Measurements from ENCODE around the gene RPS21. TPM values are rescaled to one million over a fixed set of nuclear protein-coding genes. Genes with fewer than 3 reads are reported as not detected.

The RPS21 gene
- total RNA-seq, 1 donor from 2014 or later: 1,089 TPM

DNA sequence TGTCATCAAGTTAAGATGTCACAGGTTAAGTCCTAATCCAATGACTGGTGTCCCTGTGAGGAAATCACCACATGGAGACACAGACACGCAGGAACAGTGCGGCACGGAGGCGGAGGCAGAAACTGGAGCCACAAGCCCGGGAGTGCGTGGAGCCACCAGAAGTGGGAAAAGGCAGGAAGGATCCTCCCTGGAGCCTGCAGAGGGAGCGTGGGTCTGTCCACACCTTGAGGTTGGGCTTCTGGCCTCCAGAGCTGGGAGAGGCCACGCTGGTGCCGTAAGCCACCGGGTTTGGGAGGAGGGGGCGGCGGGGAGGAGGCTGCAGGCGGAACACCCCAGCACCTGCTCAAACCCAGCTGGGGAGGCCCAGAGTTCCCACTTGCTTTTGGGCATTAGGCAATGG lies 16.4 kb downstream of the RPS21 start:
- Mint-ChIP-seq H3K27ac (no peak overlapping the region), H3K9me3 (no peaks in the 10 kb centered on the region), H3K27me3 (ENCODE audit: low read depth) (no peaks in the 10 kb centered on the region), H3K4me3 (no peak overlapping the region), H3K36me3 (peaks cover 1% of the 10 kb centered on the region), H3K4me1 (peaks cover 11% of the 10 kb centered on the region)
- DNase-seq (ENCODE audit: low spot score in 2 of 2, unreplicated experiment in 2 of 2): no peak
- TF ChIP-seq, protein P1, sequence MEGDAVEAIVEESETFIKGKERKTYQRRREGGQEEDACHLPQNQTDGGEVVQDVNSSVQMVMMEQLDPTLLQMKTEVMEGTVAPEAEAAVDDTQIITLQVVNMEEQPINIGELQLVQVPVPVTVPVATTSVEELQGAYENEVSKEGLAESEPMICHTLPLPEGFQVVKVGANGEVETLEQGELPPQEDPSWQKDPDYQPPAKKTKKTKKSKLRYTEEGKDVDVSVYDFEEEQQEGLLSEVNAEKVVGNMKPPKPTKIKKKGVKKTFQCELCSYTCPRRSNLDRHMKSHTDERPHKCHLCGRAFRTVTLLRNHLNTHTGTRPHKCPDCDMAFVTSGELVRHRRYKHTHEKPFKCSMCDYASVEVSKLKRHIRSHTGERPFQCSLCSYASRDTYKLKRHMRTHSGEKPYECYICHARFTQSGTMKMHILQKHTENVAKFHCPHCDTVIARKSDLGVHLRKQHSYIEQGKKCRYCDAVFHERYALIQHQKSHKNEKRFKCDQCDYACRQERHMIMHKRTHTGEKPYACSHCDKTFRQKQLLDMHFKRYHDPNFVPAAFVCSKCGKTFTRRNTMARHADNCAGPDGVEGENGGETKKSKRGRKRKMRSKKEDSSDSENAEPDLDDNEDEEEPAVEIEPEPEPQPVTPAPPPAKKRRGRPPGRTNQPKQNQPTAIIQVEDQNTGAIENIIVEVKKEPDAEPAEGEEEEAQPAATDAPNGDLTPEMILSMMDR (IDR thresholded peaks at IDR 0.05; ENCODE audit: unreplicated experiment): no peak

DNA sequence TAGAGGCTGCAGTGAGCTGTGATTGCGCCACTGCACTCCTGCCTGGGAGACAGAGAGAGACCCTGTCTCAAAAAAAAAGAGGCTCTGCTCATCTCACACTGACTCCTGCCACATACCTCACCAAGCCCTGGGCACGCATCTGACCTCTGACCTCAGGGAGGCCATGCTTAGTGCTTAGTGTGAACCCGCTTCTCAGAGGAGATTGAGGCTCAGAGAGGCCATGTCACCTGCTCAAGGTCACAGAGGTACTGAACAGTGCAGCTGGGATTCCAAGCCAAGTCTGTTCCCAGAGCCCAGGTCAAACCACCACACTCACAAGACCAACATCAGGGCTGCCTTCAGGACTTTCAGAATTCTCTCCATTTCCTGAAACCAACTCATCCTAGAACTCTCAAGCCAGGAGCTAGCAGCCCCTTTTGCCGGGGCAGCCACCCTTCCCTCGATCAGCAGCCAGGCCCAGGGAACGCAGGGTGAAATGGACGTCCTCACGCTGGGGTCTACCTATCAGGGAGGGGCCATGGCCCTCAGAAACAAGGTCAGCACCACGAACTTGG lies 17.3 kb downstream of the RPS21 start:
- no peak for DNase-seq (ENCODE audit: low spot score in 2 of 2, unreplicated experiment in 2 of 2)
- Mint-ChIP-seq H3K4me1 (peaks cover 11% of the 10 kb centered on the region), H3K27me3 (ENCODE audit: low read depth) (no peaks in the 10 kb centered on the region), H3K4me3 (no peak overlapping the region), H3K36me3 (peaks cover 1% of the 10 kb centered on the region), H3K27ac (no peak overlapping the region), H3K9me3 (no peaks in the 10 kb centered on the region)
- TF ChIP-seq, protein P1 (IDR thresholded peaks at IDR 0.05; ENCODE audit: unreplicated experiment): no peak

DNA sequence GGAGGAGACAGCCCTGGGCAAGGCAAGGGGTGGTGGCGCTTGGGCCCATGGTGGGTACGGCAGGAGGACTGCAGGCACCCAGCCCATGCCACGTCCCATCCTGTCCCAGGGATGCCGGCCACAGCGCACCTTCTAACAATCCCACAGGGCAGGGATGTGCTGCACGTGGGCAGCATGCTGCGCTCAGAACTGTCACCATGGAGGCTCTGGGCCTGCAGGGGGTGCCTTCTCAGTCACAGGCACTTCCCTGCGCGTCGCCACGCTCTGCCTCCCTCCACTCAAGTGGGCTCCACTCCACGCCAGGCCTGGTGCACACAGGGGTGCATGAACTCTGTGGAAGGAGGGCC lies 17.8 kb downstream of the RPS21 start:
- Mint-ChIP-seq H3K27ac (no peak overlapping the region), H3K4me1 (peaks cover 17% of the 10 kb centered on the region), H3K9me3 (no peaks in the 10 kb centered on the region), H3K36me3 (peaks cover 1% of the 10 kb centered on the region), H3K4me3 (no peak overlapping the region), H3K27me3 (ENCODE audit: low read depth) (no peaks in the 10 kb centered on the region)
- DNase-seq (ENCODE audit: low spot score in 2 of 2, unreplicated experiment in 2 of 2): no peak
- TF ChIP-seq, protein P1 (IDR thresholded peaks at IDR 0.05; ENCODE audit: unreplicated experiment): no peak

DNA sequence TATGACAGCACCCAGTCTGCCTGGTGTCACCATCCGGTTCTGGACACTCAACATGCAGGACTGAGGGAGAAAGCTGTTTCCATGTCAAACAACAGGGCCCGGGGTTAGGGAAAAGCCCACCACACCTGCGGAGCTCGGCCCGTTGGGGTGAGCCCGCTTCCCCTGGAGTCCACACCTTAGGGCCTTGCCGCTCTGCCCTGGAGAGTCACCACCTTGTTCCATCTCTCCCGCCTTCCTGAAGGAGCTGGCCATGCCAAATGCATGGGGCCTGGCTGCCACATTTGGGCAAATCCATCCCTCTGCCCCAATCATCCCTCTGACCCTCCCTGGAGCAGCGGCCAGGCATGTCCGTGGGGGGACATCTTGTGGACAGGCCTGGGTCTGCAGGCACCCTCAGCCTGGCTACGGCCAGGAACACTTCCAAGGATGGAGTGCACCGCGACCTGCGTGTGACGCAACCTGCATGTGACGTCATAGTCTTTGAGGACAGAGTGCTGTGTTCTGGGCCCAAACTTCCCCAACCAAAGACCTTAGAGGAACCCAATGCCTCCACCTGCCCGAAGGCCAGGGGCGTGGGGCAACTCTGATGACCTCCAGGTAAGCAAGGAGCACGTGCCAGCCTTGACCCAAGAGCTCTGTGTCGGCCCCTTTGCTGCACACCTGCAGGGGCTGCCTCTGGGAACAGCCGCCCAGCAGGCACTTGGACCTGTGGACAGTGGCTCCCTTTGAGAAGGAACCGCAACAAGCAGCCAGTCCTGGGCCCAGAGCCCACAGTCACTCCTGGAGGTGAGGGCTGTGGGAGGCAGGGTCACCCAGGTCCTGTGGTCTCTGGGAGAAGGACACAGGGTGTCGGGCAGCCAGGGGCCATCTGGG lies 18.4 kb downstream of the RPS21 start:
- H3K36me3 Mint-ChIP-seq: peaks cover 1% of the 10 kb centered on the region
- peak overlapping the region; percentile 30 for H3K27ac Mint-ChIP-seq
- peaks cover 23% of the 10 kb centered on the region for H3K4me1 Mint-ChIP-seq
- H3K4me3 Mint-ChIP-seq: peak overlapping the region; percentile 64
- no peaks in the 10 kb centered on the region for H3K27me3 Mint-ChIP-seq (ENCODE audit: low read depth)
- no peaks in the 10 kb centered on the region for H3K9me3 Mint-ChIP-seq
- TF ChIP-seq, protein P1 (IDR thresholded peaks at IDR 0.05; ENCODE audit: unreplicated experiment): peak; percentile 13
- no peak for DNase-seq (ENCODE audit: low spot score in 2 of 2, unreplicated experiment in 2 of 2)

DNA sequence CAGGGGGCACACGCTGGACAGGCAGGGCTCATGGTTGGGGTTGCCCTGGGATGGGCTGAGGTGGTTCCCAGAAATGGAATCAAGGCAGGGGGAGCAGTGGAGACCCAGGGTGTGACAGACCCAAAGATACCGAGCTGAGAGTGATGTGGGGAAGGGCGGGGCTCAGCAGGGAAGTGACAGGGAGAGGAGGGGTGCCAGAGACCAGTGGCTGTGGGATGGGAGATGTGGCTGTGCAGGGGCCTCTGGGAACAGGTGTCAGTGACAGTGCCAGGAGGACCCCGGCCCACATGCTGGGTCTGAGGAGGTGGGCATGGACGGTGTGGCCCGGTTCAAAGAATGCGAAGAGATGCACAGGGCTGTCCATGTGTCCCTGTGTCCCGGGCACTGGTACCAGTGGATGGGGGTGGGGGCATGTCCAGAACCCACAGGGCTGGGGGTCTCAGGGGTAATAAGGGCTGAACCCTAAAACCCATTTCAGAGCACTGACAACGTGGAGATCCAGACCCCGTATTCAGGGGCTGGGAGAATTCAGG lies 19.1 kb downstream of the RPS21 start:
- H3K27ac Mint-ChIP-seq: peak overlapping the region; percentile 30
- peaks cover 23% of the 10 kb centered on the region for H3K4me1 Mint-ChIP-seq
- peak overlapping the region; percentile 64 for H3K4me3 Mint-ChIP-seq
- H3K27me3 Mint-ChIP-seq (ENCODE audit: low read depth): no peaks in the 10 kb centered on the region
- no peak for DNase-seq (ENCODE audit: low spot score in 2 of 2, unreplicated experiment in 2 of 2)
- peaks cover 1% of the 10 kb centered on the region for H3K36me3 Mint-ChIP-seq
- H3K9me3 Mint-ChIP-seq: no peaks in the 10 kb centered on the region
- TF ChIP-seq, protein P1 (IDR thresholded peaks at IDR 0.05; ENCODE audit: unreplicated experiment): no peak

All from mesothelial cell of epicardium (in vitro differentiated cells).